Measurements from ENCODE around the gene VPS13D.

VPS13D gene

DNA sequence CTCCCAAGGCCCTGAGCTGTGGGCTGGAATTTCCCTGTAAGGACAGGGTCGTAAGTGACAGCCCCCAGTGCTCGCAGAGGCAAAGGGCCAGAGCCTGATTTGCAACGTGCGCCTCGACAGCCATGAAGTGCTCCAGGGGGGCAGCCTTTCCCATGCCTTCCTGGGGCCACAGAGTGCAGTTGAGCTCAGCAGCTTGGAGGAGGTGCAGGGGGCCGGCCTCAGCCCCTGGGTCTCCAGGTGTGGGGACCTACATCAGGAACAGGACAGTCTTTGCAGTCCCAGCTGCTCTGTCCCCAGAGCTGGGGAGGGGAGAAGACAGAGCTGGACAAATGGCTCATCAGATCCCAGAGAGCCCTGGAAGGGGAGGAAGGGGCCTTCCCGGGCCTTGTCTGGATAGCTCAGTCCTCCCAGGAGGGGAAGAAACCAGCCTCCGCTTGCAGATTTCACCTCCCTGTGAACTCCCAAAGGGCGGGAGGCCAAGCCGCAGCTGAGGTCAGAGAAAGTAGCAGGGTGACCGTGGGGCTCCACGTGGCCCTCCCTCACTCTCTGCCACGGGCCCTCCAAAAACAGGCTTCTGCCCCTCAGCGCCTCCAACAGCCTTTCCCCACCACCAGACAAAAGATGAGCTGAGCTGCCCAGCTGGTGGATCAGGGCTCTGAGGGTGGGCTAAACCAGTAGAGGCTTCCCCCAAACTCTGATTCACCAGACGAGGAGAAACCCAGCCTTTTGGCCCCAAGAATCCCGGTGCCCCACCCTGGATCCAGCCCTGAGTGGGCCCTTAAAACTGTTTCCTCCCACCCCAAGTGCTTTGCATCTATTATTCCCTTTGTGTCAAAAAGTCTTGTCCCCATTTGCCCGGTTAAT, 311.7 kb downstream of the VPS13D start:
- Histone ChIP-seq H3K27me3 (replicated peaks; ENCODE audit: insufficient read depth, low read length) (0 out of 2 replicates have a peak, but pooled peaks cover 3% of the 10 kb centered on the region), H3K9me3 (replicated peaks; ENCODE audit: insufficient read depth, low read length) (no peaks in the 10 kb centered on the region), H3K4me2 (ENCODE audit: low read depth, low read length) (no peak overlapping the region), H3K9me2 (replicated peaks; ENCODE audit: insufficient read depth, low read length) (no peaks in the 10 kb centered on the region), H3F3A (ENCODE audit: insufficient read depth, low read length) (no peaks in the 10 kb centered on the region), H4K20me1 (ENCODE audit: insufficient read depth, low read length) (no peaks in the 10 kb centered on the region), H3K79me2 (ENCODE audit: low read length) (no peaks in the 10 kb centered on the region), H3K27ac (ENCODE audit: low read length) (no peak overlapping the region), H3K4me1 (ENCODE audit: low read length) (no peaks in the 10 kb centered on the region), H2AFZ (ENCODE audit: low read length) (no peak overlapping the region), H3K9ac (ENCODE audit: low read length) (no peak overlapping the region), H3K36me3 (replicated peaks; ENCODE audit: insufficient read depth, low read length) (no peaks in the 10 kb centered on the region), H3K4me3 (ENCODE audit: low read length) (no peak overlapping the region)
- TF ChIP-seq EZH2phosphoT487 (IDR thresholded peaks at IDR 0.05; ENCODE audit: low read length) (no peak), EZH2 (optimal IDR thresholded peaks at IDR 0.05; ENCODE audit: low read depth, low read length) (no peak)
- TF ChIP-seq, protein P1, sequence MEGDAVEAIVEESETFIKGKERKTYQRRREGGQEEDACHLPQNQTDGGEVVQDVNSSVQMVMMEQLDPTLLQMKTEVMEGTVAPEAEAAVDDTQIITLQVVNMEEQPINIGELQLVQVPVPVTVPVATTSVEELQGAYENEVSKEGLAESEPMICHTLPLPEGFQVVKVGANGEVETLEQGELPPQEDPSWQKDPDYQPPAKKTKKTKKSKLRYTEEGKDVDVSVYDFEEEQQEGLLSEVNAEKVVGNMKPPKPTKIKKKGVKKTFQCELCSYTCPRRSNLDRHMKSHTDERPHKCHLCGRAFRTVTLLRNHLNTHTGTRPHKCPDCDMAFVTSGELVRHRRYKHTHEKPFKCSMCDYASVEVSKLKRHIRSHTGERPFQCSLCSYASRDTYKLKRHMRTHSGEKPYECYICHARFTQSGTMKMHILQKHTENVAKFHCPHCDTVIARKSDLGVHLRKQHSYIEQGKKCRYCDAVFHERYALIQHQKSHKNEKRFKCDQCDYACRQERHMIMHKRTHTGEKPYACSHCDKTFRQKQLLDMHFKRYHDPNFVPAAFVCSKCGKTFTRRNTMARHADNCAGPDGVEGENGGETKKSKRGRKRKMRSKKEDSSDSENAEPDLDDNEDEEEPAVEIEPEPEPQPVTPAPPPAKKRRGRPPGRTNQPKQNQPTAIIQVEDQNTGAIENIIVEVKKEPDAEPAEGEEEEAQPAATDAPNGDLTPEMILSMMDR (IDR thresholded peaks at IDR 0.05; ENCODE audit: low read length): no peak
- DNase-seq: no peak

DNA sequence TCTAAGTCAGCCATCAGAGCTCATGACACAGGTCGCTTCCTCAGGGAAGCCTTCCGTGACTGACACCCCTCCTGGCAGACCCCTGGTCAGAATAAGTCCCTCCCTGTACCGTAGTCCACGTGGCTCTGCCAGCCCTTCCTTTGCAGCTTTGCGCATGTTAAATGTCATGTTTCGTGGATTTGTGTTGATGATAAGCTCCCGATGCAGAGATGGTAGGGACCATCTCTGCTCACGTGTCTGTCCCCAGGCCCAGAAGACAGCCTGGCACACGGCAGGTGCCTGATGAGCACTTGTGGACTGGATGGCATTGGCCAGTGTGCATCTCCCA, 312.3 kb downstream of the VPS13D start:
- H3K9me2 ChIP-seq (replicated peaks; ENCODE audit: insufficient read depth, low read length): no peaks in the 10 kb centered on the region
- H3F3A ChIP-seq (ENCODE audit: insufficient read depth, low read length): no peaks in the 10 kb centered on the region
- no peak overlapping the region for H3K27ac ChIP-seq (ENCODE audit: low read length)
- no peak overlapping the region for H2AFZ ChIP-seq (ENCODE audit: low read length)
- no peaks in the 10 kb centered on the region for H4K20me1 ChIP-seq (ENCODE audit: insufficient read depth, low read length)
- H3K4me3 ChIP-seq (ENCODE audit: low read length): no peak overlapping the region
- H3K9ac ChIP-seq (ENCODE audit: low read length): no peak overlapping the region
- no peaks in the 10 kb centered on the region for H3K79me2 ChIP-seq (ENCODE audit: low read length)
- H3K4me1 ChIP-seq (ENCODE audit: low read length): no peaks in the 10 kb centered on the region
- no peak for DNase-seq
- no peak overlapping the region for H3K4me2 ChIP-seq (ENCODE audit: low read depth, low read length)
- peaks cover 3% of the 10 kb centered on the region; the same call in 1 of the 2 replicates for H3K27me3 ChIP-seq (replicated peaks; ENCODE audit: insufficient read depth, low read length)
- no peaks in the 10 kb centered on the region for H3K36me3 ChIP-seq (replicated peaks; ENCODE audit: insufficient read depth, low read length)
- H3K9me3 ChIP-seq (replicated peaks; ENCODE audit: insufficient read depth, low read length): no peaks in the 10 kb centered on the region
- TF ChIP-seq EZH2 (optimal IDR thresholded peaks at IDR 0.05; ENCODE audit: low read depth, low read length) (no peak), EZH2phosphoT487 (IDR thresholded peaks at IDR 0.05; ENCODE audit: low read length) (no peak)
- TF ChIP-seq, protein P1 (IDR thresholded peaks at IDR 0.05; ENCODE audit: low read length): no peak

DNA sequence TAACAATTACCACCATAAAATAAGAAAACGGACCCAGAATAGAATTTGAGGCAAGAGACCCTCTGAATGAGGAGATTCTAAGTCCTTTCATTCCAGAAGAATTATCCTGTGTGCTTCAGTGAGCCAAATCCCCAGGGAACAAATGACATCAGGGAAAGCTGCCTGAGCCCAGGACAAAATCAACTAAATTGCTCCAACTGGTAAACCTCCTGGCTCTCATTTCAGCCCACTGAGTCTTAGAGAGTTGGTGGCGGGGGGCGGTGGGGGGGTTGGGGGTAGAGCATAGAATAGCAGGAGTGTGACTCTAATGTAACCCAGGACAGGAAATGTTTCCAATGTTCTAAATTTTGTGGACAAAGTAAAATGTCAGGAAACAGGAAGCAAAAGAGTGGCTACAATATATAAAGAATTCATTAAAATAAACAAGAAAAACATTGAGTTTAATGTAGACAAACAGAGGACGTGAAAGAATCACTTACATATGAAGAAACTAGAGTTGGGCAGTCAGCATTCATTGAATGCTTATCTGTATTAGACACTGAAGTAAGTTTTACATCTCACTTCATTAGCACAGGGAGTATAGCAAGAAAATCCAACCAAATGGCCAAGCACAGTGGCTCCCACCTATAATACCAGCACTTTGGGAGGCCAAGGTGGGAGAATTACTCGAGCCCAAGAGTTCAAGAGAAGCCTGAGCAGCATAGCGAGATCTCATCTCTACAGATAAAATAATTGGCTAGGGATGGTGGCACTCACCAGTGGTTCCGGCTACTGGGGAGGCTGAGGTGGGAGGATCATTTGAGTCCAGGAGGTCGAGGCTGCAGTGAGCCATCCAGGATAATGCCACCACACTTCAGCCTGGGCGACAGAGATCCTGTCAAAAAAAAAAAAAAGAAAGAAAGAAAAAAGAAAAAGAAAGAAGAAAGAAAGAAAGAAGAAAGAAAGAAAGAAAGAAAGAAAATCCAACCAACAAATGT, 313.1 kb downstream of the VPS13D start:
- no peak overlapping the region for H3K4me3 ChIP-seq (ENCODE audit: low read length)
- no peaks in the 10 kb centered on the region for H3F3A ChIP-seq (ENCODE audit: insufficient read depth, low read length)
- H3K27ac ChIP-seq (ENCODE audit: low read length): no peak overlapping the region
- H3K9me3 ChIP-seq (replicated peaks; ENCODE audit: insufficient read depth, low read length): no peaks in the 10 kb centered on the region
- no peak for TF ChIP-seq EZH2 (optimal IDR thresholded peaks at IDR 0.05; ENCODE audit: low read depth, low read length)
- TF ChIP-seq, protein P1 (IDR thresholded peaks at IDR 0.05; ENCODE audit: low read length): no peak
- no peak for TF ChIP-seq EZH2phosphoT487 (IDR thresholded peaks at IDR 0.05; ENCODE audit: low read length)
- H2AFZ ChIP-seq (ENCODE audit: low read length): no peak overlapping the region
- H3K79me2 ChIP-seq (ENCODE audit: low read length): no peaks in the 10 kb centered on the region
- no peaks in the 10 kb centered on the region for H4K20me1 ChIP-seq (ENCODE audit: insufficient read depth, low read length)
- H3K4me2 ChIP-seq (ENCODE audit: low read depth, low read length): no peak overlapping the region
- no peaks in the 10 kb centered on the region for H3K36me3 ChIP-seq (replicated peaks; ENCODE audit: insufficient read depth, low read length)
- no peak for DNase-seq
- peaks cover 3% of the 10 kb centered on the region; the same call in 1 of the 2 replicates for H3K27me3 ChIP-seq (replicated peaks; ENCODE audit: insufficient read depth, low read length)
- no peaks in the 10 kb centered on the region for H3K4me1 ChIP-seq (ENCODE audit: low read length)
- no peaks in the 10 kb centered on the region for H3K9me2 ChIP-seq (replicated peaks; ENCODE audit: insufficient read depth, low read length)
- H3K9ac ChIP-seq (ENCODE audit: low read length): no peak overlapping the region
